ENCODE results near the gene MBP. TPM values are rescaled to one million over a fixed set of nuclear protein-coding genes. Genes with fewer than 3 reads are reported as not detected.
A peak's percentile ranks its signal among the peaks of the same experiment; 100 is the strongest.

MBP gene
- total RNA-seq, 1 experiment from 2014 or later: 4.5 TPM

GRCh38 chr18:77098538-77099174, 33.9 kb downstream of the MBP start:
- Histone ChIP-seq H3K4me3 (ENCODE audit: insufficient read depth, low read depth, low read length) (no peak overlapping the region), H3K27me3 (ENCODE audit: control insufficient read depth, insufficient read depth, low read length) (no peaks in the 10 kb centered on the region), H3K36me3 (replicated peaks; ENCODE audit: control insufficient read depth, insufficient read depth, low read length) (no peaks in the 10 kb centered on the region; the same call in 1 of the 2 replicates)
- no peak for DNase-seq

GRCh38 chr18:77098029-77098428, 34.6 kb downstream of the MBP start:
- H3K36me3 ChIP-seq (replicated peaks; ENCODE audit: control insufficient read depth, insufficient read depth, low read length): no peaks in the 10 kb centered on the region; the same call in 1 of the 2 replicates
- no peak for DNase-seq
- no peak overlapping the region for H3K4me3 ChIP-seq (ENCODE audit: insufficient read depth, low read depth, low read length)
- H3K27me3 ChIP-seq (ENCODE audit: control insufficient read depth, insufficient read depth, low read length): no peaks in the 10 kb centered on the region

GRCh38 chr18:77096936-77097886, 35.4 kb downstream of the MBP start:
- Histone ChIP-seq H3K27me3 (ENCODE audit: control insufficient read depth, insufficient read depth, low read length) (no peaks in the 10 kb centered on the region), H3K4me3 (ENCODE audit: insufficient read depth, low read depth, low read length) (no peak overlapping the region), H3K36me3 (replicated peaks; ENCODE audit: control insufficient read depth, insufficient read depth, low read length) (no peaks in the 10 kb centered on the region; the same call in 1 of the 2 replicates)
- peak; percentile 83 for DNase-seq

GRCh38 chr18:77095391-77096371, 36.9 kb downstream of the MBP start:
- no peaks in the 10 kb centered on the region; the same call in 1 of the 2 replicates for H3K36me3 ChIP-seq (replicated peaks; ENCODE audit: control insufficient read depth, insufficient read depth, low read length)
- no peak for DNase-seq
- H3K4me3 ChIP-seq (ENCODE audit: insufficient read depth, low read depth, low read length): no peak overlapping the region
- H3K27me3 ChIP-seq (ENCODE audit: control insufficient read depth, insufficient read depth, low read length): no peaks in the 10 kb centered on the region

GRCh38 chr18:77093586-77093985, 39.0 kb downstream of the MBP start:
- Histone ChIP-seq H3K27me3 (ENCODE audit: control insufficient read depth, insufficient read depth, low read length) (no peaks in the 10 kb centered on the region), H3K36me3 (replicated peaks; ENCODE audit: control insufficient read depth, insufficient read depth, low read length) (no peaks in the 10 kb centered on the region; the same call in 1 of the 2 replicates), H3K4me3 (ENCODE audit: insufficient read depth, low read depth, low read length) (no peak overlapping the region)
- DNase-seq: no peak

GRCh38 chr18:77093067-77093430, 39.5 kb downstream of the MBP start:
- Histone ChIP-seq H3K36me3 (replicated peaks; ENCODE audit: control insufficient read depth, insufficient read depth, low read length) (no peaks in the 10 kb centered on the region; the same call in 1 of the 2 replicates), H3K27me3 (ENCODE audit: control insufficient read depth, insufficient read depth, low read length) (no peaks in the 10 kb centered on the region), H3K4me3 (ENCODE audit: insufficient read depth, low read depth, low read length) (no peak overlapping the region)
- no peak for DNase-seq

GRCh38 chr18:77092104-77093066, 40.2 kb downstream of the MBP start:
- H3K36me3 ChIP-seq (replicated peaks; ENCODE audit: control insufficient read depth, insufficient read depth, low read length): no peaks in the 10 kb centered on the region; the same call in 1 of the 2 replicates
- no peak for DNase-seq
- H3K4me3 ChIP-seq (ENCODE audit: insufficient read depth, low read depth, low read length): no peak overlapping the region
- H3K27me3 ChIP-seq (ENCODE audit: control insufficient read depth, insufficient read depth, low read length): no peaks in the 10 kb centered on the region

- H3K27me3 ChIP-seq (ENCODE audit: control insufficient read depth, insufficient read depth, low read length): no peaks in the 10 kb centered on the region; the same call in 1 of the 2 replicates
- no peaks in the 10 kb centered on the region; the same call in 1 of the 2 replicates for H3K36me3 ChIP-seq (replicated peaks; ENCODE audit: control insufficient read depth, insufficient read depth, low read length)
- H3K4me3 ChIP-seq (ENCODE audit: insufficient read depth, low read depth, low read length): no peak overlapping the region
- no peak for DNase-seq
Observed at GRCh38 chr18:77091366-77091765, 41.2 kb downstream of the MBP start.

- H3K36me3 ChIP-seq (replicated peaks; ENCODE audit: control insufficient read depth, insufficient read depth, low read length): no peaks in the 10 kb centered on the region; the same call in 1 of the 2 replicates
- no peaks in the 10 kb centered on the region; the same call in 1 of the 2 replicates for H3K27me3 ChIP-seq (ENCODE audit: control insufficient read depth, insufficient read depth, low read length)
- no peak overlapping the region for H3K4me3 ChIP-seq (ENCODE audit: insufficient read depth, low read depth, low read length)
- no peak for DNase-seq
Observed at GRCh38 chr18:77090546-77091174, 41.9 kb downstream of the MBP start.

GRCh38 chr18:77089723-77090285, 42.8 kb downstream of the MBP start:
- Histone ChIP-seq H3K27me3 (ENCODE audit: control insufficient read depth, insufficient read depth, low read length) (no peaks in the 10 kb centered on the region; the same call in 1 of the 2 replicates), H3K4me3 (ENCODE audit: insufficient read depth, low read depth, low read length) (no peak overlapping the region), H3K36me3 (replicated peaks; ENCODE audit: control insufficient read depth, insufficient read depth, low read length) (no peaks in the 10 kb centered on the region)
- no peak for DNase-seq

- DNase-seq: no peak
- Histone ChIP-seq H3K4me3 (ENCODE audit: insufficient read depth, low read depth, low read length) (no peak overlapping the region), H3K36me3 (replicated peaks; ENCODE audit: control insufficient read depth, insufficient read depth, low read length) (no peaks in the 10 kb centered on the region), H3K27me3 (ENCODE audit: control insufficient read depth, insufficient read depth, low read length) (no peaks in the 10 kb centered on the region; the same call in 1 of the 2 replicates)
Observed at GRCh38 chr18:77088963-77089722, 43.4 kb downstream of the MBP start.
